ENCODE results near the gene ACTMAP. TPM values are rescaled to one million over a fixed set of nuclear protein-coding genes. Genes with fewer than 3 reads are reported as not detected.

Gene ACTMAP
- total and polyA plus RNA-seq, 2 of the 13 experiments (the other 11 are each of a cell fraction or from before 2014, with no cell fraction given) = 2.2 to 7.9 TPM

GRCh38 chr19:40777937-40778705, 27.8 kb upstream of the ACTMAP start, which contains the start of gene RAB4B (continued):
- TF ChIP-seq ZNF260 (CRISPR knock-in tag; IDR thresholded peaks at IDR 0.05; ENCODE audit: borderline replicate concordance, low read depth) = no peak
- peak; percentile 70 for TF ChIP-seq GABPA (IDR thresholded peaks at IDR 0.05; ENCODE audit: low read depth, low read length)
- peak; percentile 73 for TF ChIP-seq GABPA (CRISPR knock-in tag; IDR thresholded peaks at IDR 0.05; ENCODE audit: low read depth)
- TF ChIP-seq ZFP36 (IDR thresholded peaks at IDR 0.05; ENCODE audit: borderline replicate concordance, low read depth, low read length, partially characterized antibody) = no peak
- no peak for TF ChIP-seq ZNF33A (CRISPR knock-in tag; IDR thresholded peaks at IDR 0.05; ENCODE audit: borderline replicate concordance)
- TF ChIP-seq ZKSCAN5 (CRISPR knock-in tag; IDR thresholded peaks at IDR 0.05) = no peak
- no peak for TF ChIP-seq HMG20B (CRISPR knock-in tag; conservative IDR thresholded peaks at IDR 0.05)
- peak; percentile 95; the same call in 1 of the 2 replicates for TF ChIP-seq TFAP4 (IDR thresholded peaks at IDR 0.05; ENCODE audit: borderline replicate concordance, low read depth)
- TF ChIP-seq GTF3A (CRISPR knock-in tag; conservative IDR thresholded peaks at IDR 0.05) = no peak
- no peak for TF ChIP-seq ZNF329 (CRISPR knock-in tag; IDR thresholded peaks at IDR 0.05; ENCODE audit: low read depth)
- no peak for TF ChIP-seq NR2F6 (IDR thresholded peaks at IDR 0.05)
- no peak for TF ChIP-seq NR2F6 (CRISPR knock-in tag; IDR thresholded peaks at IDR 0.05)
- no peak for TF ChIP-seq ZNF629 (CRISPR knock-in tag; conservative IDR thresholded peaks at IDR 0.05)
- TF ChIP-seq, protein P1, sequence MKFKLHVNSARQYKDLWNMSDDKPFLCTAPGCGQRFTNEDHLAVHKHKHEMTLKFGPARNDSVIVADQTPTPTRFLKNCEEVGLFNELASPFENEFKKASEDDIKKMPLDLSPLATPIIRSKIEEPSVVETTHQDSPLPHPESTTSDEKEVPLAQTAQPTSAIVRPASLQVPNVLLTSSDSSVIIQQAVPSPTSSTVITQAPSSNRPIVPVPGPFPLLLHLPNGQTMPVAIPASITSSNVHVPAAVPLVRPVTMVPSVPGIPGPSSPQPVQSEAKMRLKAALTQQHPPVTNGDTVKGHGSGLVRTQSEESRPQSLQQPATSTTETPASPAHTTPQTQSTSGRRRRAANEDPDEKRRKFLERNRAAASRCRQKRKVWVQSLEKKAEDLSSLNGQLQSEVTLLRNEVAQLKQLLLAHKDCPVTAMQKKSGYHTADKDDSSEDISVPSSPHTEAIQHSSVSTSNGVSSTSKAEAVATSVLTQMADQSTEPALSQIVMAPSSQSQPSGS (CRISPR knock-in tag; IDR thresholded peaks at IDR 0.05) = no peak; the same call in 1 of the 2 replicates
- TF ChIP-seq ZFYVE20 (CRISPR knock-in tag; IDR thresholded peaks at IDR 0.05; ENCODE audit: borderline replicate concordance, low read depth) = 0 out of 2 replicates have a peak, but pooled peaks have one; percentile 38
- TF ChIP-seq MBD4 (IDR thresholded peaks at IDR 0.05; ENCODE audit: borderline replicate concordance, low read length) = no peak
- no peak for TF ChIP-seq ZNF468 (CRISPR knock-in tag; IDR thresholded peaks at IDR 0.05)
- TF ChIP-seq ZNF333 (CRISPR knock-in tag; IDR thresholded peaks at IDR 0.05; ENCODE audit: borderline replicate concordance) = no peak
- peak; percentile 91 for TF ChIP-seq KAT8 (CRISPR knock-in tag; IDR thresholded peaks at IDR 0.05)
- TF ChIP-seq ZNF407 (CRISPR knock-in tag; IDR thresholded peaks at IDR 0.05; ENCODE audit: not compliant biosample characterization) = no peak
- no peak for TF ChIP-seq KLF6 (CRISPR knock-in tag; IDR thresholded peaks at IDR 0.05)
